DND-41 (cell line): Measurements from ENCODE around the gene IFNK.

Experiments used
- ATAC-seq: fragments of 200-7000 bp; cut with Tn5 transposase; 3 replicates; pipeline ENCODE4 v1.9.1; 2021; ENCODE audit warnings: low read depth; ENCODE audit not compliant: insufficient read depth
- DNase-seq: peaks from one replicate; pipeline ENCODE4 v3.0.0-alpha.2; 2020
- H2AFZ ChIP-seq: 2 replicates; pipeline ENCODE4 v1.6.0; 2012; ENCODE audit warnings: low read depth, low read length
- H3K27ac ChIP-seq: 2 replicates; pipeline ENCODE4 v1.5.1; 2012; ENCODE audit warnings: low read length, inconsistent platforms
- H3K27me3 ChIP-seq: fragments of 200-600 bp; sonication (generic); 2 replicates; pipeline ENCODE4 v1.6.0; 2012; ENCODE audit warnings: low read length, mild to moderate bottlenecking, inconsistent platforms; ENCODE audit not compliant: insufficient read depth, poor library complexity
- H3K36me3 ChIP-seq: 2 replicates; pipeline ENCODE4 v1.5.1; 2012; ENCODE audit warnings: low read length, inconsistent platforms; ENCODE audit not compliant: insufficient read depth
- H3K4me1 ChIP-seq: 2 replicates; pipeline ENCODE4 v1.5.1; 2012; ENCODE audit warnings: mild to moderate bottlenecking, low read length; ENCODE audit not compliant: insufficient read depth
- H3K4me2 ChIP-seq: 2 replicates; pipeline ENCODE4 v1.6.0; 2012; ENCODE audit warnings: mild to moderate bottlenecking, moderate library complexity, low read length, inconsistent platforms; ENCODE audit not compliant: insufficient read depth
- H3K4me3 ChIP-seq, 2 experiments: fragments of 200-600 bp in 1 of 2; shearing (Covaris generic) in 1 of 2; 2 replicates each; pipeline ENCODE4 v1.5.1; 2012 to 2016; ENCODE audit warnings: inconsistent platforms in 2 of 2, low read length in 2 of 2, mild to moderate bottlenecking in 2 of 2, low read depth in 1 of 2, moderate library complexity in 1 of 2
- H3K79me2 ChIP-seq: 2 replicates; pipeline ENCODE4 v1.6.0; 2012; ENCODE audit warnings: low read length, inconsistent platforms; ENCODE audit not compliant: insufficient read depth
- H3K9ac ChIP-seq: 2 replicates; pipeline ENCODE4 v1.6.0; 2012; ENCODE audit warnings: low read depth, mild to moderate bottlenecking, inconsistent platforms, low read length, moderate library complexity
- H3K9me3 ChIP-seq: 2 replicates; pipeline ENCODE4 v1.5.1; 2012; ENCODE audit warnings: low read length, moderate library complexity, mild to moderate bottlenecking, inconsistent platforms; ENCODE audit not compliant: insufficient read depth, severe bottlenecking
- H4K20me1 ChIP-seq: 2 replicates; pipeline ENCODE4 v1.6.0; 2012; ENCODE audit warnings: low read length; ENCODE audit not compliant: insufficient read depth
- EZH2 ChIP-seq: IDR thresholded peaks from 3 replicates; pipeline ENCODE4 v1.6.1; 2012; ENCODE audit warnings: borderline replicate concordance, low read depth, mild to moderate bottlenecking, moderate library complexity, low read length, inconsistent platforms; ENCODE audit not compliant: severe bottlenecking
- TF ChIP-seq, protein P1 (sequence below): IDR thresholded peaks from 2 replicates; pipeline ENCODE4 v1.5.1; 2012; ENCODE audit warnings: borderline replicate concordance, low read length, moderate library complexity, mild to moderate bottlenecking; ENCODE audit not compliant: poor library complexity, severe bottlenecking; ENCODE audit errors: extremely low read depth

Gene IFNK

DNA sequence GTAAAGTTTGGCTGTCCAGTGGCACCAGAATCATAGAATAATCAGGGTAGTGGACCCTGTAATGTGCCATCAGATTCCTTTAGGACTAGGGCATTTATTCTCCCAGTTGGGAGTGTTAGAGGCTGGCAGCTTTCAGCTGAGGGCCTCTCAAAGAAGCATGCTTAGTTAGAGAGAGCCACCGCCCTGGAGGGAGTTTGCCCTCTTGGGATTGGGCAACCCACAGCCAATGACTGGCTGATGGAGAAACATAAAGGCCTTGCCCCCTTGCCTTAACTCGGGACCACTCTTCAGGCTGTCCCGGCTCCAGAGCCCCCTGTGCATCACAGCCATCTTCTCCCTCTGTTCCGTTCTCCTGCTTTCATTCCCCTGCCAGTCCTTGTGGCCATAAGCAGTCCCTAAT is 20.5 kb upstream of the IFNK start:
- Histone ChIP-seq H3K4me2 (no peak overlapping the region), H4K20me1 (no peaks in the 10 kb centered on the region), H3K79me2 (no peaks in the 10 kb centered on the region), H3K9ac (no peak overlapping the region), H3K27me3 (no peaks in the 10 kb centered on the region), H3K4me3 (no peak overlapping the region), H3K9me3 (no peaks in the 10 kb centered on the region), H2AFZ (no peak overlapping the region), H3K4me1 (no peaks in the 10 kb centered on the region), H3K36me3 (no peaks in the 10 kb centered on the region), H3K27ac (no peak overlapping the region)
- DNase-seq (no peak), ATAC-seq (no peak)
- no peak for TF ChIP-seq EZH2
- TF ChIP-seq, protein P1, sequence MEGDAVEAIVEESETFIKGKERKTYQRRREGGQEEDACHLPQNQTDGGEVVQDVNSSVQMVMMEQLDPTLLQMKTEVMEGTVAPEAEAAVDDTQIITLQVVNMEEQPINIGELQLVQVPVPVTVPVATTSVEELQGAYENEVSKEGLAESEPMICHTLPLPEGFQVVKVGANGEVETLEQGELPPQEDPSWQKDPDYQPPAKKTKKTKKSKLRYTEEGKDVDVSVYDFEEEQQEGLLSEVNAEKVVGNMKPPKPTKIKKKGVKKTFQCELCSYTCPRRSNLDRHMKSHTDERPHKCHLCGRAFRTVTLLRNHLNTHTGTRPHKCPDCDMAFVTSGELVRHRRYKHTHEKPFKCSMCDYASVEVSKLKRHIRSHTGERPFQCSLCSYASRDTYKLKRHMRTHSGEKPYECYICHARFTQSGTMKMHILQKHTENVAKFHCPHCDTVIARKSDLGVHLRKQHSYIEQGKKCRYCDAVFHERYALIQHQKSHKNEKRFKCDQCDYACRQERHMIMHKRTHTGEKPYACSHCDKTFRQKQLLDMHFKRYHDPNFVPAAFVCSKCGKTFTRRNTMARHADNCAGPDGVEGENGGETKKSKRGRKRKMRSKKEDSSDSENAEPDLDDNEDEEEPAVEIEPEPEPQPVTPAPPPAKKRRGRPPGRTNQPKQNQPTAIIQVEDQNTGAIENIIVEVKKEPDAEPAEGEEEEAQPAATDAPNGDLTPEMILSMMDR, result no peak

DNA sequence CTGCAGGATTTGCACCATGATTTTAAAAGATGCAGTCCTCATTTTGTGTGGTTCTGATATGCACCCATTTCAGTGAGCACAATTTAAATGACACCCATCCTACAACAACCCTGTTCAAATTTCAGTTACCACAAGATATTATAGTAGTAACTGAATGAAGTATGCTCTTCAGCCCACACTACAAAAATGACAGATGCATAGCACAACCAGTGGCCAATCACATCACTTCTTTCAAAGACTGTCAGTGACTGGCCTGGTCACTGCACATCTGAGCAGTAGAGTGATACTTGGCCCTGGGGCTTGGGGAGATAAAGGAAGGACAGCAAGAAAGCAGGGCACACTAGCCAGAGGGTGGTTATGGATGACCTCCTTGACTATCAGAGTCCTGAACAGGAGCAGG is 19.8 kb upstream of the IFNK start:
- Histone ChIP-seq H2AFZ (no peak overlapping the region), H3K27me3 (no peaks in the 10 kb centered on the region), H3K4me2 (no peak overlapping the region), H3K4me3 (no peak overlapping the region), H3K27ac (no peak overlapping the region), H3K9ac (no peak overlapping the region), H3K79me2 (no peaks in the 10 kb centered on the region), H3K4me1 (no peaks in the 10 kb centered on the region), H4K20me1 (no peaks in the 10 kb centered on the region), H3K36me3 (no peaks in the 10 kb centered on the region), H3K9me3 (no peaks in the 10 kb centered on the region)
- no peak for ATAC-seq
- TF ChIP-seq, protein P1, result no peak
- no peak for TF ChIP-seq EZH2
- DNase-seq, result no peak

DNA sequence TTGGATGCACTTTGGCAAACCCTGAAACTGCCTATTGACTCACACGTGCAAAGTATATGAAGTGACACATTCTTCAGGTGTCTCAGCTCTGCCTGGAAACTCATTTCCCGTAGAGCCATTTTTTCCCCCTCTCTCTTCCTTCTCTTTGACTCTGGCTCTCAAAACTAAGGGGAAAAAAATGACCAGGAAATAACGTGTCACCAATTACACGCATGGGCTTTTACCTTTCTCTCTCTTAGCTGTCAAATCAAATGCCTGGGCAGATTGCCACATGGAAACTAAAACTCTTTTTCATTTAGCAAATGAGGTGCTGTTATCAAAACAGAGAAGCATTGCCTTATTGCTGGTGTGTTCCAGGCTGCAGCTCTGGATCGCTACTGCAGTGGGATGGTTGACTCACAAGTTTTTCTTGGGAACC is 18.3 kb upstream of the IFNK start:
- H3K36me3 ChIP-seq, result no peaks in the 10 kb centered on the region
- no peak overlapping the region for H3K9ac ChIP-seq
- no peaks in the 10 kb centered on the region for H3K79me2 ChIP-seq
- no peak overlapping the region for H3K4me3 ChIP-seq
- no peaks in the 10 kb centered on the region for H4K20me1 ChIP-seq
- ATAC-seq (no peak), DNase-seq (no peak)
- H2AFZ ChIP-seq, result no peak overlapping the region
- H3K27ac ChIP-seq, result no peak overlapping the region
- no peaks in the 10 kb centered on the region for H3K9me3 ChIP-seq
- TF ChIP-seq EZH2, result no peak
- TF ChIP-seq, protein P1, result no peak
- H3K4me2 ChIP-seq, result no peak overlapping the region
- H3K4me1 ChIP-seq, result no peaks in the 10 kb centered on the region
- no peaks in the 10 kb centered on the region for H3K27me3 ChIP-seq

DNA sequence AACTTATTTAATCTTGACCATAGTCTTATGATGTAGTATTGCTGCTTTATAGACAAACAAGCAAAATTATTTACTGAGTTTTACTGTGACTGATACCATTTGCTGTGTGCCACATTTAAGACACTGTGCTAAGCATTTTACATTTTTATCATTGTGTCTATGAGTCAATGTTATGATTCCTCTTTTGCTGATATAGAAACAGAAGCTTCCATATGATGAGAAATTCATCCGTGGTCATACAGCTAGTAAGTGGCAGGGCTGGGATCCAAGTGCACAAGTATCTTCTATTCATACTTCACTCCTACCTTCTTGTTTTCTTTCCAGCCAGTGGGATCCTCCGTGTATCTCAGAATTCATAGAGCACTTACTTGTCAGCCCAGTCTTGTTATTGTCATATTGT is 17.1 kb upstream of the IFNK start:
- Histone ChIP-seq H3K4me3 (no peak overlapping the region), H2AFZ (no peak overlapping the region)

More for the DNA sequence above, 17.1 kb upstream of the IFNK start:
- H3K4me1 ChIP-seq, result no peaks in the 10 kb centered on the region
- H3K27ac ChIP-seq, result no peak overlapping the region
- DNase-seq, result no peak
- H3K79me2 ChIP-seq, result no peaks in the 10 kb centered on the region
- TF ChIP-seq, protein P1, result no peak
- TF ChIP-seq EZH2, result no peak
- no peaks in the 10 kb centered on the region for H3K27me3 ChIP-seq
- H4K20me1 ChIP-seq, result no peaks in the 10 kb centered on the region
- H3K36me3 ChIP-seq, result no peaks in the 10 kb centered on the region
- H3K9me3 ChIP-seq, result no peaks in the 10 kb centered on the region
- no peak for ATAC-seq
- H3K9ac ChIP-seq, result no peak overlapping the region
- H3K4me2 ChIP-seq, result no peak overlapping the region
